ENCODE results near the gene PTGR2. TPM values are rescaled to one million over a fixed set of nuclear protein-coding genes. Genes with fewer than 3 reads are reported as not detected.

PTGR2 gene
- polyA plus RNA-seq, 1 donor from 2014 or later = 7.2 TPM

- no peak overlapping the region for H3K27ac ChIP-seq (ENCODE audit: low read length)
- no peak overlapping the region for H2AFZ ChIP-seq (ENCODE audit: low read depth, low read length)
- H3K9me3 ChIP-seq (ENCODE audit: low read length) = no peaks in the 10 kb centered on the region
- no peak overlapping the region for H3K4me2 ChIP-seq (ENCODE audit: low read length)
- no peaks in the 10 kb centered on the region for H3K79me2 ChIP-seq (replicated peaks; ENCODE audit: insufficient read depth, low read length)
- TF ChIP-seq SMC3 (conservative IDR thresholded peaks at IDR 0.05; ENCODE audit: poor library complexity) (no peak), EZH2 (IDR thresholded peaks at IDR 0.05; ENCODE audit: borderline replicate concordance, insufficient read depth, low read length, poor library complexity, severe bottlenecking) (no peak), POLR2AphosphoS5 (IDR thresholded peaks at IDR 0.05) (no peak), EP300 (conservative IDR thresholded peaks at IDR 0.05; ENCODE audit: poor library complexity, severe bottlenecking) (no peak), REST (IDR thresholded peaks at IDR 0.05; ENCODE audit: borderline replicate concordance) (no peak), RAD21 (conservative IDR thresholded peaks at IDR 0.05) (no peak), MXI1 (conservative IDR thresholded peaks at IDR 0.05; ENCODE audit: poor library complexity, severe bottlenecking) (no peak), TAF1 (IDR thresholded peaks at IDR 0.05; ENCODE audit: low read depth) (no peak), CTCF (IDR thresholded peaks at IDR 0.05; ENCODE audit: poor library complexity, severe bottlenecking) (no peak)
- H3K27me3 ChIP-seq (ENCODE audit: insufficient read depth, low read depth, low read length) = no peaks in the 10 kb centered on the region
- H3K9ac ChIP-seq (ENCODE audit: low read length) = no peak overlapping the region
- H3K4me3 ChIP-seq (ENCODE audit: low read length) = no peak overlapping the region
- H3K36me3 ChIP-seq (ENCODE audit: insufficient read depth, low read length) = no peaks in the 10 kb centered on the region
- H3K9me2 ChIP-seq (ENCODE audit: insufficient read depth, low read length) = no peaks in the 10 kb centered on the region
- H4K20me1 ChIP-seq (ENCODE audit: insufficient read depth) = no peaks in the 10 kb centered on the region
- no peaks in the 10 kb centered on the region for H3F3A ChIP-seq (ENCODE audit: insufficient read depth, low read length, poor library complexity, severe bottlenecking)
These were observed 19.0 kb downstream of the PTGR2 start for GRCh38 chr14:73870525-73871235.

- H3K36me3 ChIP-seq (ENCODE audit: insufficient read depth, low read length) = no peaks in the 10 kb centered on the region
- H3K4me2 ChIP-seq (ENCODE audit: low read length) = no peak overlapping the region
- H3K4me3 ChIP-seq (ENCODE audit: low read length) = no peak overlapping the region
- no peak overlapping the region for H3K27ac ChIP-seq (ENCODE audit: low read length)
- no peaks in the 10 kb centered on the region for H3K9me2 ChIP-seq (ENCODE audit: insufficient read depth, low read length)
- no peak overlapping the region for H2AFZ ChIP-seq (ENCODE audit: low read depth, low read length)
- no peak overlapping the region for H3K9ac ChIP-seq (ENCODE audit: low read length)
- no peaks in the 10 kb centered on the region for H3K79me2 ChIP-seq (replicated peaks; ENCODE audit: insufficient read depth, low read length)
- TF ChIP-seq EZH2 (IDR thresholded peaks at IDR 0.05; ENCODE audit: borderline replicate concordance, insufficient read depth, low read length, poor library complexity, severe bottlenecking) (no peak), CTCF (IDR thresholded peaks at IDR 0.05; ENCODE audit: poor library complexity, severe bottlenecking) (no peak), TAF1 (IDR thresholded peaks at IDR 0.05; ENCODE audit: low read depth) (no peak), SMC3 (conservative IDR thresholded peaks at IDR 0.05; ENCODE audit: poor library complexity) (no peak), REST (IDR thresholded peaks at IDR 0.05; ENCODE audit: borderline replicate concordance) (no peak), EP300 (conservative IDR thresholded peaks at IDR 0.05; ENCODE audit: poor library complexity, severe bottlenecking) (no peak), RAD21 (conservative IDR thresholded peaks at IDR 0.05) (no peak), POLR2AphosphoS5 (IDR thresholded peaks at IDR 0.05) (no peak), MXI1 (conservative IDR thresholded peaks at IDR 0.05; ENCODE audit: poor library complexity, severe bottlenecking) (no peak)
- no peaks in the 10 kb centered on the region for H3K9me3 ChIP-seq (ENCODE audit: low read length)
- no peaks in the 10 kb centered on the region for H3K27me3 ChIP-seq (ENCODE audit: insufficient read depth, low read depth, low read length)
- no peaks in the 10 kb centered on the region for H3F3A ChIP-seq (ENCODE audit: insufficient read depth, low read length, poor library complexity, severe bottlenecking)
- H4K20me1 ChIP-seq (ENCODE audit: insufficient read depth) = no peaks in the 10 kb centered on the region
These were observed 22.0 kb downstream of the PTGR2 start for GRCh38 chr14:73873660-73874059.

Data from neural cell (in vitro differentiated cells).